ENCODE results near the gene CDK14. TPM values are rescaled to one million over a fixed set of nuclear protein-coding genes. Genes with fewer than 3 reads are reported as not detected.

CDK14 gene
- total RNA-seq, 3 donors from 2014 or later, result 0.71 to 1.1 (median 0.95) TPM

DNA sequence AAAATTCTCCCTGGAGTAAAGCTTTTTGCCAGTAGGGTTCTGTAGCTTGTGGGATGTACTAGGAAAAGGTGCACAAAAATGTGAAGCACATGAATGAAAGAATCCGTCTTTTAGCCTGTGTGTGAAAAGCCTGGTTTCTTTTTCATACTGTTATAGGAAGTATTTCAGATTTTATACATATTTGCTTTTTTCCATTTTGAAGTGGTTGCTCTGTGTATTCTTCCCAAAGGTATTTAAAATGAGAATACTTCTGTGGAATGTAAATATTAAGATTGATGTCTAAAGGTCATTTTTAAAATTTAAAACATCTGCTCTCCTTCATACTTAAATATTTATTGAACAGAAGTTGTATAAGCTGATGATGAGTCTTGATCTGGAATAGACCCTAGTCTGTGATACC, 96.8 kb downstream of the CDK14 start:
- H3K4me3 Mint-ChIP-seq, result no peak overlapping the region
- peaks cover 6% of the 10 kb centered on the region for H3K9me3 Mint-ChIP-seq
- ATAC-seq (no peak), DNase-seq (no peak)
- H3K36me3 Mint-ChIP-seq (ENCODE audit: insufficient read depth), result no peaks in the 10 kb centered on the region
- H3K27me3 Mint-ChIP-seq (ENCODE audit: low read depth), result peaks cover 1% of the 10 kb centered on the region
- no peaks in the 10 kb centered on the region for H3K4me1 Mint-ChIP-seq (ENCODE audit: low read depth)

GRCh38 chr7:90693939-90694338, 97.8 kb downstream of the CDK14 start:
- Mint-ChIP-seq H3K27me3 (ENCODE audit: low read depth) (peaks cover 1% of the 10 kb centered on the region), H3K4me1 (ENCODE audit: low read depth) (no peaks in the 10 kb centered on the region), H3K9me3 (peaks cover 6% of the 10 kb centered on the region), H3K36me3 (ENCODE audit: insufficient read depth) (no peaks in the 10 kb centered on the region), H3K4me3 (no peak overlapping the region)
- ATAC-seq (no peak), DNase-seq (no peak)

GRCh38 chr7:90698616-90699015, 102.5 kb downstream of the CDK14 start:
- Mint-ChIP-seq H3K4me3 (no peak overlapping the region), H3K9me3 (peaks cover 6% of the 10 kb centered on the region), H3K27me3 (ENCODE audit: low read depth) (peaks cover 1% of the 10 kb centered on the region), H3K36me3 (ENCODE audit: insufficient read depth) (no peaks in the 10 kb centered on the region), H3K4me1 (ENCODE audit: low read depth) (peaks cover 2% of the 10 kb centered on the region)
- ATAC-seq (no peak), DNase-seq (no peak)

- Mint-ChIP-seq H3K4me1 (ENCODE audit: low read depth) (peaks cover 2% of the 10 kb centered on the region), H3K36me3 (ENCODE audit: insufficient read depth) (no peaks in the 10 kb centered on the region), H3K4me3 (no peak overlapping the region), H3K9me3 (no peaks in the 10 kb centered on the region), H3K27me3 (ENCODE audit: low read depth) (no peaks in the 10 kb centered on the region)
- ATAC-seq, result no peak
- no peak for DNase-seq
These were observed 104.9 kb downstream of the CDK14 start for GRCh38 chr7:90701021-90701420.

- no peaks in the 10 kb centered on the region for H3K36me3 Mint-ChIP-seq (ENCODE audit: insufficient read depth)
- no peak overlapping the region for H3K4me3 Mint-ChIP-seq
- H3K4me1 Mint-ChIP-seq (ENCODE audit: low read depth), result peaks cover 3% of the 10 kb centered on the region
- H3K27me3 Mint-ChIP-seq (ENCODE audit: low read depth), result no peaks in the 10 kb centered on the region
- no peak for ATAC-seq
- no peaks in the 10 kb centered on the region for H3K9me3 Mint-ChIP-seq
- no peak for DNase-seq
These were observed 105.7 kb downstream of the CDK14 start for GRCh38 chr7:90701771-90702170.

GRCh38 chr7:90705391-90706071, 109.4 kb downstream of the CDK14 start:
- peaks cover 3% of the 10 kb centered on the region for H3K4me1 Mint-ChIP-seq (ENCODE audit: low read depth)
- ATAC-seq (no peak), DNase-seq (no peak)
- no peaks in the 10 kb centered on the region for H3K27me3 Mint-ChIP-seq (ENCODE audit: low read depth)
- no peak overlapping the region for H3K4me3 Mint-ChIP-seq
- no peaks in the 10 kb centered on the region for H3K9me3 Mint-ChIP-seq
- H3K36me3 Mint-ChIP-seq (ENCODE audit: insufficient read depth), result no peaks in the 10 kb centered on the region

- Mint-ChIP-seq H3K9me3 (no peaks in the 10 kb centered on the region), H3K36me3 (ENCODE audit: insufficient read depth) (no peaks in the 10 kb centered on the region), H3K4me3 (no peak overlapping the region), H3K4me1 (ENCODE audit: low read depth) (peaks cover 2% of the 10 kb centered on the region), H3K27me3 (ENCODE audit: low read depth) (no peaks in the 10 kb centered on the region)
- no peak for ATAC-seq
- DNase-seq, result no peak
These were observed 110.1 kb downstream of the CDK14 start for GRCh38 chr7:90706072-90706716.

- Mint-ChIP-seq H3K4me1 (ENCODE audit: low read depth) (peaks cover 2% of the 10 kb centered on the region), H3K4me3 (no peak overlapping the region), H3K27me3 (ENCODE audit: low read depth) (peaks cover 2% of the 10 kb centered on the region), H3K9me3 (no peaks in the 10 kb centered on the region), H3K36me3 (ENCODE audit: insufficient read depth) (no peaks in the 10 kb centered on the region)
- DNase-seq (no peak), ATAC-seq (no peak)
These were observed 112.8 kb downstream of the CDK14 start for GRCh38 chr7:90708841-90709317.

GRCh38 chr7:90709501-90710465, 113.7 kb downstream of the CDK14 start:
- no peaks in the 10 kb centered on the region for H3K9me3 Mint-ChIP-seq
- no peak for ATAC-seq

GRCh38 chr7:90710466-90710850, 114.3 kb downstream of the CDK14 start:
- ATAC-seq, result no peak
- Mint-ChIP-seq H3K4me1 (ENCODE audit: low read depth) (peaks cover 2% of the 10 kb centered on the region), H3K4me3 (no peak overlapping the region), H3K9me3 (no peaks in the 10 kb centered on the region), H3K36me3 (ENCODE audit: insufficient read depth) (no peaks in the 10 kb centered on the region), H3K27me3 (ENCODE audit: low read depth) (peaks cover 2% of the 10 kb centered on the region)
- DNase-seq, result no peak

More at GRCh38 chr7:90709501-90710465, 113.7 kb downstream of the CDK14 start:
- no peaks in the 10 kb centered on the region for H3K36me3 Mint-ChIP-seq (ENCODE audit: insufficient read depth)
- peaks cover 2% of the 10 kb centered on the region for H3K27me3 Mint-ChIP-seq (ENCODE audit: low read depth)
- H3K4me1 Mint-ChIP-seq (ENCODE audit: low read depth), result peaks cover 2% of the 10 kb centered on the region
- no peak for DNase-seq
- peak overlapping the region; percentile 4 for H3K4me3 Mint-ChIP-seq

DNA sequence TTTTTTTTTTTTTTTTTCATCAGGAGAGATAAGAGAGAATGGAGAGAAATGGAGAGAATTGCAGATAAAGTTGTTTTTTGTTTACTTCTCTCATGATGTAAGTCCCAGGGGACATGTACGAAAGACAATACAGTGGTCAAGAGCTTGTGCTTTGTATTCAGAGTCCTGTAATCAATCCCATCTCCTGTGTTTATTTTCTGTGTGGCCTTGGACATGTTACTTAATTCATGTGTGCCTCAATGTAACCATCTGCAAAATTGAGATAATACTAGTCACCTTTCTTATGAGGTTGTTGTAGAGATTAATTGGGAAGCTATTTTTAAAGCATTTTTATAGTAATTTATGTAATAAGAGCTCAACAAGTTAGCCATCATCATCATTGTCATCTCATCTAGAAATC, 117.5 kb downstream of the CDK14 start:
- Mint-ChIP-seq H3K36me3 (ENCODE audit: insufficient read depth) (no peaks in the 10 kb centered on the region), H3K4me3 (no peak overlapping the region), H3K27me3 (ENCODE audit: low read depth) (peaks cover 2% of the 10 kb centered on the region), H3K9me3 (no peaks in the 10 kb centered on the region), H3K4me1 (ENCODE audit: low read depth) (no peaks in the 10 kb centered on the region)
- no peak for DNase-seq
- no peak for ATAC-seq

DNA sequence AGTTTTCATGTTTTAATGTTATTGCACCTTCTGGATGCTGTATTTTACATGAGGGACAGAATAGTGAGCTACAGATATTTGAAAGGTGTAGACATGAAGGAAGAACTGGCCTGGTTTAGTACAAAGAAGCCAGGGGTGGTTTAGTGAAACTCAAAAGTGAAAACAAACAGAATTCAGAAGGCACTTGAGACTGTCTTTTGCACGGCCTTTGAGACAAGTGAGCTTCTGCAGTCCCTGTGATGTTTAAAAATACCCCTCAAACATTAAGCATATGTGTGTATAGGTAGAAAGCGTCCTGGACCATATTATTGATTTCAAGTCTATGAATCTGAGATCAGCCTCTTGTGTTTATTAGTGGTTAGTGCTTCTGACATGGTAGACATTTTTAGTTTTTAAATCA, 118.9 kb downstream of the CDK14 start:
- Mint-ChIP-seq H3K36me3 (ENCODE audit: insufficient read depth) (no peaks in the 10 kb centered on the region), H3K27me3 (ENCODE audit: low read depth) (peaks cover 2% of the 10 kb centered on the region), H3K4me1 (ENCODE audit: low read depth) (no peaks in the 10 kb centered on the region), H3K4me3 (no peak overlapping the region), H3K9me3 (no peaks in the 10 kb centered on the region)
- no peak for ATAC-seq
- DNase-seq, result no peak

DNA sequence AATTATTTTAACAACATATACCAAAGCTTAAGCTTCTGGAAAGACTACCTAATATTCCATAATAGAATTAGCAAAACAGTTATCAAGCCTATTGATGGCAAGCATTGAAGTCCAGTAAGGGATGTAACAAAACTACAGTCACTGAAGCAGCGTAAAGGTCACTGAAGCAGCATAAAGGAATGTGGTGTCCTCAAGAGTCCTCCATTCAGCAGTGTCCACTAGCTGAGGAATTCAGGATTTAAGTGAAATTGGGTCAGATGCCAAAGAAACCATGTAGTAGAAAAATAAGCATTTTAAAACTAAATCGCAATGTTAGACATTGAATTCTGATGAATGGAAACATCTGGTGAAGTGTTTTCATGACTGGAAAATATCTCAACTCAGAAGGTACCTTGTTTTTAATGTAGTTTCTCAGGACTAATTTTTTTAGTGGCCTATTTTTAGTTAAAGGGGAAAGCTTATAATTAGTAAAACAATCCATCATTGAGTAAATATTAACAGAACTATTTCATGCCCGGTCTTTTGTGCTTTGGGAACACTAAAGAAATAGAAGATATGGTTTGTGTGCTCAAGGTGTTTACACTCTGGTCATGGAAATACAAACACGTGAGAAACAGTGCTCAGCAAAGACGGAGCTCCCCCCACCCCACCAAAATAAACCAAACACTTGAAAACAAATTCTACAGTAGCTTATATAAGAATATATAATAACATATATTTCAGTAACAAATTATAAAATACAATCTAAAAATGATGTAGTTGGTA, 121.4 kb downstream of the CDK14 start:
- Mint-ChIP-seq H3K9me3 (no peaks in the 10 kb centered on the region), H3K4me3 (no peak overlapping the region), H3K36me3 (ENCODE audit: insufficient read depth) (no peaks in the 10 kb centered on the region), H3K4me1 (ENCODE audit: low read depth) (no peaks in the 10 kb centered on the region), H3K27me3 (ENCODE audit: low read depth) (no peaks in the 10 kb centered on the region)
- ATAC-seq, result no peak
- no peak for DNase-seq

- ATAC-seq, result no peak
- H3K4me1 Mint-ChIP-seq (ENCODE audit: low read depth), result no peaks in the 10 kb centered on the region
- no peak for DNase-seq
These were observed 123.0 kb downstream of the CDK14 start for GRCh38 chr7:90719155-90719554.

More at GRCh38 chr7:90719155-90719554, 123.0 kb downstream of the CDK14 start:
- no peak overlapping the region for H3K4me3 Mint-ChIP-seq
- no peaks in the 10 kb centered on the region for H3K36me3 Mint-ChIP-seq (ENCODE audit: insufficient read depth)
- H3K27me3 Mint-ChIP-seq (ENCODE audit: low read depth), result no peaks in the 10 kb centered on the region
- H3K9me3 Mint-ChIP-seq, result no peaks in the 10 kb centered on the region

All from activated T-cell treated with anti-CD3 and anti-CD28 coated beads, Interleukin-2, amount 50 U/mL, for 4 hours (primary cell).